Right lobe of liver (tissue), 4 donors: ENCODE data around the gene TET1.

ENCODE experiments used
- CTCF ChIP-seq, 4 donors: fragments of 200-600 bp in 3 of 4; fragments of 450-650 bp in 1 of 4; IDR thresholded peaks; one replicate each; pipeline versions ENCODE4 v1.5.1 to v1.8.0; 2016 to 2022; ENCODE audit warnings: antibody characterized with exemption in 4 of 4, mild to moderate bottlenecking in 2 of 4
- POLR2A ChIP-seq: fragments of 450-650 bp; IDR thresholded peaks from one replicate; pipeline ENCODE4 v1.6.1; 2017; ENCODE audit warnings: antibody characterized with exemption, mild to moderate bottlenecking
- donor health status: DM: no; HTN: no; CAD: no.
- donor health status: DM: no; HTN: no; CAD: no.
- donor health status: DM: no; HTN: yes; CAD: no.

- TF ChIP-seq CTCF (IDR thresholded peaks at IDR 0.05) (no peak), POLR2A (no peak)
These were observed 95.5 kb downstream of the TET1 start for GRCh38 chr10:68655620-68656126.
